ENCODE data around the gene NUDT3.

DNA sequence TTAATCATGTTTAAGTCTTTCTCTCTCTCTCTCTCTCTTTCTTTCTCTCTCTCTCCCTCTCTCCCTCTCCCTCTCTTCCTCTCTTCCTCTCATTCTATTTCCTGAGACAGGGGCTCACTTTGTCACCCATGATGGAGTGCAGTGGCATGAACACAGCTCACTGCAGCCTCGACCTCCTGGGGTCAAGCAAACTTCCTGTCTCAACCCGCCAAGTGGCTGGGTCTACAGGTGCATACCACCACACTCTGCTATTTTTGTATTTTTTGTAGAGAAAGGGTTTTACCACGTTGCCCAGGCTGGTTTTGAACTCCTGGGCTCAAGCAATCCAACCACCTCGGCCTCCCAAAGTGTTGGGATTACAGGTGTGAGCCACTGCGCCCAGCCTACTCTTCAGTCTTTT lies 49.1 kb upstream of the NUDT3 start:
- no peak for TF ChIP-seq EZH2phosphoT487 (IDR thresholded peaks at IDR 0.05; ENCODE audit: low read length)
- TF ChIP-seq, protein P1, sequence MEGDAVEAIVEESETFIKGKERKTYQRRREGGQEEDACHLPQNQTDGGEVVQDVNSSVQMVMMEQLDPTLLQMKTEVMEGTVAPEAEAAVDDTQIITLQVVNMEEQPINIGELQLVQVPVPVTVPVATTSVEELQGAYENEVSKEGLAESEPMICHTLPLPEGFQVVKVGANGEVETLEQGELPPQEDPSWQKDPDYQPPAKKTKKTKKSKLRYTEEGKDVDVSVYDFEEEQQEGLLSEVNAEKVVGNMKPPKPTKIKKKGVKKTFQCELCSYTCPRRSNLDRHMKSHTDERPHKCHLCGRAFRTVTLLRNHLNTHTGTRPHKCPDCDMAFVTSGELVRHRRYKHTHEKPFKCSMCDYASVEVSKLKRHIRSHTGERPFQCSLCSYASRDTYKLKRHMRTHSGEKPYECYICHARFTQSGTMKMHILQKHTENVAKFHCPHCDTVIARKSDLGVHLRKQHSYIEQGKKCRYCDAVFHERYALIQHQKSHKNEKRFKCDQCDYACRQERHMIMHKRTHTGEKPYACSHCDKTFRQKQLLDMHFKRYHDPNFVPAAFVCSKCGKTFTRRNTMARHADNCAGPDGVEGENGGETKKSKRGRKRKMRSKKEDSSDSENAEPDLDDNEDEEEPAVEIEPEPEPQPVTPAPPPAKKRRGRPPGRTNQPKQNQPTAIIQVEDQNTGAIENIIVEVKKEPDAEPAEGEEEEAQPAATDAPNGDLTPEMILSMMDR (IDR thresholded peaks at IDR 0.05; ENCODE audit: low read length), result no peak
- no peak for TF ChIP-seq EZH2 (optimal IDR thresholded peaks at IDR 0.05; ENCODE audit: low read depth, low read length)
